ENCODE measurements around the gene SPHKAP.
"Not testable (repeated sequence)": the region's sequence is repeated elsewhere in the genome, so short reads cannot be mapped to it uniquely, and the experiment has no call there.

The SPHKAP gene, protein sequence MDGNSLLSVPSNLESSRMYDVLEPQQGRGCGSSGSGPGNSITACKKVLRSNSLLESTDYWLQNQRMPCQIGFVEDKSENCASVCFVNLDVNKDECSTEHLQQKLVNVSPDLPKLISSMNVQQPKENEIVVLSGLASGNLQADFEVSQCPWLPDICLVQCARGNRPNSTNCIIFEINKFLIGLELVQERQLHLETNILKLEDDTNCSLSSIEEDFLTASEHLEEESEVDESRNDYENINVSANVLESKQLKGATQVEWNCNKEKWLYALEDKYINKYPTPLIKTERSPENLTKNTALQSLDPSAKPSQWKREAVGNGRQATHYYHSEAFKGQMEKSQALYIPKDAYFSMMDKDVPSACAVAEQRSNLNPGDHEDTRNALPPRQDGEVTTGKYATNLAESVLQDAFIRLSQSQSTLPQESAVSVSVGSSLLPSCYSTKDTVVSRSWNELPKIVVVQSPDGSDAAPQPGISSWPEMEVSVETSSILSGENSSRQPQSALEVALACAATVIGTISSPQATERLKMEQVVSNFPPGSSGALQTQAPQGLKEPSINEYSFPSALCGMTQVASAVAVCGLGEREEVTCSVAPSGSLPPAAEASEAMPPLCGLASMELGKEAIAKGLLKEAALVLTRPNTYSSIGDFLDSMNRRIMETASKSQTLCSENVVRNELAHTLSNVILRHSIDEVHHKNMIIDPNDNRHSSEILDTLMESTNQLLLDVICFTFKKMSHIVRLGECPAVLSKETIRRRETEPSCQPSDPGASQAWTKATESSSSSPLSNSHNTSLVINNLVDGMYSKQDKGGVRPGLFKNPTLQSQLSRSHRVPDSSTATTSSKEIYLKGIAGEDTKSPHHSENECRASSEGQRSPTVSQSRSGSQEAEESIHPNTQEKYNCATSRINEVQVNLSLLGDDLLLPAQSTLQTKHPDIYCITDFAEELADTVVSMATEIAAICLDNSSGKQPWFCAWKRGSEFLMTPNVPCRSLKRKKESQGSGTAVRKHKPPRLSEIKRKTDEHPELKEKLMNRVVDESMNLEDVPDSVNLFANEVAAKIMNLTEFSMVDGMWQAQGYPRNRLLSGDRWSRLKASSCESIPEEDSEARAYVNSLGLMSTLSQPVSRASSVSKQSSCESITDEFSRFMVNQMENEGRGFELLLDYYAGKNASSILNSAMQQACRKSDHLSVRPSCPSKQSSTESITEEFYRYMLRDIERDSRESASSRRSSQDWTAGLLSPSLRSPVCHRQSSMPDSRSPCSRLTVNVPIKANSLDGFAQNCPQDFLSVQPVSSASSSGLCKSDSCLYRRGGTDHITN (N-terminal part only)

DNA sequence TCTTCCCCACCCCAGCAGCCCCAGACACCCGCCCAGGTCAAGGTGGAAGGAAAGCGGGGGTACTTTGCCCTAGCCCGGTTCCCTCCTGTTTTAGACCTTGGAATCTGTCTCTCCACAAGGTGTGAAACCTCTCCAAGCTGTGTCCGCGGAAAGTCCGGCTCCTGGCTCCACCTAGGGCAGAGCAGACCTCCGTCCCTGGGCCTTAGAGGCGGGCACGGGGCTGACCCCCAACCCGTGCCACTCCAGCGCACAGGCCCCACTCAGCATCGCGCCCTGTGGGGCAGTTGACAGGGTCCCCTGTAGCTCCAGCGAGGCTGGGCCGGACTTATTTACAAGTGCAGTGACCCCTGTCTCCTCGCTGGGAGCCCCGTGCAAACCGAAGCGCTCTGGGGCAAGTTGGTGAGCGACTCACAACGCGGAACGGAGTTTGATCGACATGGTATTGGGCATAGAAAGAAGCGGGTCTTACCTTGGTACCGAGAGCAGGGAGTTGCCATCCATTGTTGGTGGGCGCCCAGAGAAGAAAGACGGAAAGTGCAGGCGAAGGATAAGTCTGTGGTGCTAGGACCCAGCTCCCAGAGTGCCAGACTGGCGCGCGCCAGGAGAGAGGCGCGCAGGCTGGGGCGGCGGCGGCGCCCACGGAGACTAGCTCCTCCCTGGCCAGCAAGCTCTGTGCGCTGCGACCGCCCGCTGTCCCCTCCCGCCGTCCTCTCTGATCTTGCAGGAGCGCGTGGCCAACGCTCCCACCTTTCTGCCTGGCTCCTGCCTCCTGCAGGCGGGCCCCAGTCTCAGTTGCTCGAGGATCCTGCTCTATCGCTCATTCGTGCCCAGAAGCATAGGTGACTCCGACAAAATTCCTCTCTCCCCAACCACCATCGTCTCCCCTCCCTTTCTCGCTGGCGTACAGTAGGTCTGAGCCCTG, at the start of gene SPHKAP:
TSS of gene SPHKAP (minus strand) at position 590 of the 922 bp plus-strand sequence. CDS start at position 501, 89 bp downstream.
- no peak for DNase-seq

- no peak for DNase-seq
Measured at GRCh38 chr2:228227466-228227865, 46.0 kb upstream of the SPHKAP start.

GRCh38 chr2:228224410-228224809, 42.9 kb upstream of the SPHKAP start:
- no peak for DNase-seq

DNA sequence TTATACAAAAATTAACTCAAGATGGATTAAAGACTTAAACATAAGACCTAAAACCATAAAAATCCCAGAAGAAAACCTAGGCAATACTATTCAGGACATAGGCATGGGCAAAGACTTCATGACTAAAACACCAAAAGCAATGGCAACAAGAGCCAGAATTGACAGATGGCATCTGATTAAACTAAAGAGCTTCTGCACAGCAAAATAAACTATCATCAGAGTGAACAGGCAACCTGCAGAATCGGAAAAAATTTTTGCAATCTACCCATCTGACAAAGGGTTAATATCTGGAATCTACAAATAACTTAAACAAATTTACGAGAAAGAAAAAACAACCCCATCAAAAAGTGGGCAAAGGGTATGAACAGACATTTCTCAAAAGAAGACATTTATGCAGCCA, 37.1 kb upstream of the SPHKAP start:
- not testable (repeated sequence) for DNase-seq

GRCh38 chr2:228197504-228197903, 16.0 kb upstream of the SPHKAP start:
- no peak for DNase-seq

GRCh38 chr2:228180181-228181097, 1.0 kb downstream of the SPHKAP start:
- DNase-seq, result no peak

DNA sequence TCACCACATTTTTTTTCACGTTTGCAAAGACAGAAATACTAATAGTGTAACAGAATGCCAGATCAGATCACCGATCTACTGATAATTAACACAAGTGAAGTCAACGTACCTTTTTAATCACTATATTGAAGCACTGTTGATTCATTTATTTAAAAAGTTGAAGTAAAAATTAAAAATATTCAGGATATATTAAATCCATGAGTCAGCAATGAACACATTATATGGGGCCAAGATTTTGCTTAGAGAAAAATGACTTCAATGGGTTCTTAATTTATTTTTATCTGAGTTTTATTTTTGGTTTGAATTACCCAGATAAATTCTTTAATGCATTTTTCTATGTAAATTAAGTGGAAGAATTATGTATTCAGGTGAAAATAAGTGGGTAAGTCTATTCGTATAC, 14.2 kb downstream of the SPHKAP start:
- no peak for DNase-seq

DNA sequence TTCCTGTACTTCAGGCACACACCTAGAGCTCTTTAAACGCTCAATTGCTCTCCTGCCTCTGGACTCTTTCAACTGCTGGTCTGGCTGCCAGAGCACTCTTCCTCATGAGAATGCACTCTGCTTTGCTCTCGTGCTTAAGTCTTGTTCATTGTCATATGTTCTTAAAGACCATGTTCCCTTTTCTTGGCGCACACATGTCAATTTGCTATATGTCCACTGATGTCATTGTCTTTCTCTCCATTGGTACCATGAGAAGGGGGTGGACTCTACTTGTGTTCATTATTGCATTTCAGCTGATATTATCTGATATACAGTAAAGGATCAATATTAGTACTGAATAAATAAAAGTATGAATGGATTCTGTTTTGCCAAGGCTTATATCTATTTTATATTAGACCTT, 16.8 kb downstream of the SPHKAP start:
- no peak for DNase-seq

DNA sequence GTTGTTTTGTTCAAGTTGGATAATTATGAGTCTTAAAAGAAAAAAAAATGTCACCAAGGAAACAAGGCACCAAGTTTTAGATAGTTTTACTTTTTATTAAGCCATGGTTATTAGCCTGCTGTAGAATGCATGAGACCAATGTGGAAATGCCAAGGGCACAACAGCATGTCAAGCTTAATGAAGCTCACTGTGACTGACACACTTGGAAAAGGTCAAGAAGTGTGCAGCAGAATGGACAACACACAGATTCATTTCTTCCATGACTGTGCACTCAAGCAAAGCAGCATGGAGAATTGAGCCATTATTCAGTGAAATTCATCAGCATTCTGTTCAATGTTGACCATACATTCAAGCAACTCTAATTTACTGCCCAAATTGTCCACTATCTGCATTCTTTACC, 23.6 kb downstream of the SPHKAP start:
- DNase-seq, result no peak

GRCh38 chr2:228144961-228145360, 36.5 kb downstream of the SPHKAP start:
- no peak for DNase-seq

DNA sequence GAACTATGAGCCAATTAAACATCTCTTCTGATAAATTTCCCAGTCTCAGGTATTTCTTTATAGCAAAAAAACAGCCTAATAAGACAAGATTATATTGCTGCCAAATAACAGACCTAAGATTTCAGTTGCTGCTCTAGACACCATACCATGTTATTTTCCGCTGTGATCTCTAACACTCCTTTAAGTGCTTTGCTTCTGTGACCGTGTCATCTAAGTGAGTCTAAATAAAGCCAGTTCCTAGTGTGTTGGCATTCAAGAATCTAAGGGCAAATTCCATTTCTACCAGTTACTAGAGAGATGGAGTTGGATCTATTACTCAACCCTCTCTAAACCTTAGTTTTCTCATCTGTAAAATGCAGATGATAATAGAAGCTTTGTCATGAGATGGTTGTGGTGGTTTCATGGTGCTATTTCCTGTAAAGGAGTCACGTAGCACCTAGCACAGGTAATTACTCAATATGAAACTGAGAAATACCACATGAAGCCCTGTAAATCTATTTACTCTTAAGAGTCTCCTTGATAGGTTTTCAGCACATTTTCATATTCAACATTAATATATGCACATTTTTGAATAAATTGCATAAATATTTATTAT, 40.5 kb downstream of the SPHKAP start:
- DNase-seq, result no peak

DNA sequence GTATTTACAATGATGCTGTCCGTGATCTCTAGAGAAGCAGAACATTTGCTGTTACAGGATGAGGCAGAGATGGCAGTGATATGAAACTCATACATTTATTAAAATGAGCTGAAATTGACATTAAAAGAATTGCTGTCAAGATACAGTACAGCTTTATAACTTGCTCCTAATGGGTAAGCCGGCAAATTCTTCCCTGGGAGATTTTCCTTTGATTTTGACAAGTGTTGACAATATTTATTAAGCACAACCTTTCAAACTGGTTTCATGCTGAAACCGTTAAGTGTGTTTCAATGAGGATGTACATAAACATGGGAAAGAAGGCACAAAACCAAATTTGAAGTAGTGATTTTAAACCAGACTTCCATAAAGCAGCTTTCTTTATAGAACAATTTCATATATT, 45.5 kb downstream of the SPHKAP start:
- no peak for DNase-seq

GRCh38 chr2:228135300-228135699, 46.2 kb downstream of the SPHKAP start:
- DNase-seq, result no peak

DNA sequence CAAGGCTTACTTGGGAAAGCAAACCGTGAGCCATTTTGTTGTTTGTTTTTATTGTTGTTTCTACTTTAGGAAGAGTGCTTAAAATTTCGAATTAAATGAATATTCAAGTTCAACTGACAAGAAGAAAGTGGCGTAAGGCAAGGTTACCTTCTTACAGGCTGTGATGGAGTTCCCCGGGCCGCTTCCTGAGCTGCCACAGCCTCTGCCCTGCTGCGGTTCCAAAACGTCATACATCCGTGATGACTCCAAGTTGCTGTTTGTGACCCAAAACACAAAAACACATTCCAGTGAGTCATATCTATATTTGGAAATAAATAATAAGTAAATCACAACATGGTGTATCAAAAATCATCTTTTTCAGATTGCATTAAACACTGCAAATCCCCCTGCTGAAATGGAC, 49.7 kb downstream of the SPHKAP start:
- DNase-seq, result no peak

DNA sequence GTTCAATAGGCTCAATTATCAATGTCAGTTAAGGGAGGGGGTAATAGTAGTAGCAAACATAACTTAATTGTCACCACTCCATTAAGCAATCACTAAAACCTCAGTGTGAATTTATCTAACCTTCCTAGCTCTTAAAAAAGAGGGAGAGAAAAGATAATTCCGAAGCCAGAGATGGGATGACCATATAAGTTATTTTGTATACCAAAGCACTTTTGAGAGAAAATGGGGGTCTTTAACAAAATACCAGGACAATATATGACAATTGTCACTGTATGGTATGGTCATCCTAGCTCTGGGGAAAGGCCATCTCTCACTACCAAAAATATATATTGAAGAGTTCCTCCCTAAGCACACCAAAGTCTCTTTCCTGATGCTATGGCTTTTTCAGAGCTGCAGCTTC, 55.1 kb downstream of the SPHKAP start:
- DNase-seq, result no peak

DNA sequence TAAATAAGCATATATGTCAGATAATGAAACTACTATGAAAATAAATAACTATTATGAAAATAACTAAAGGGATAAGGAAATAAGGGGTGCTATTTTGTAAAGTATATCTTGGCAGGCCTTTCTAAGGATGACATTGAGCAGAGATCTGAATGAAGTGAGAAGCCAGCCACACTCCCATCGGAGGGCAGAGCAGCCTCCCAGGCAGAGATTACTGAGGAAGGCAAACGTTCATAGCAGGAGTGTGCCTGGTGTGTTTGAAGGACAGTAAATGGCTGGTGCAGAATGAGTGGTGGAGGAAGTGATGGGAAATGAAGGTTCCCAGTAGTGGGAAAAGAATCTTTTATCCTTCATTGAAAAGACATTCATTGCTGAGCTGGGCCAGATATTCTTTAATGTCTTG, 62.5 kb downstream of the SPHKAP start:
- DNase-seq, result no peak

- DNase-seq, result no peak
Measured at GRCh38 chr2:228107846-228108245, 73.6 kb downstream of the SPHKAP start.

DNA sequence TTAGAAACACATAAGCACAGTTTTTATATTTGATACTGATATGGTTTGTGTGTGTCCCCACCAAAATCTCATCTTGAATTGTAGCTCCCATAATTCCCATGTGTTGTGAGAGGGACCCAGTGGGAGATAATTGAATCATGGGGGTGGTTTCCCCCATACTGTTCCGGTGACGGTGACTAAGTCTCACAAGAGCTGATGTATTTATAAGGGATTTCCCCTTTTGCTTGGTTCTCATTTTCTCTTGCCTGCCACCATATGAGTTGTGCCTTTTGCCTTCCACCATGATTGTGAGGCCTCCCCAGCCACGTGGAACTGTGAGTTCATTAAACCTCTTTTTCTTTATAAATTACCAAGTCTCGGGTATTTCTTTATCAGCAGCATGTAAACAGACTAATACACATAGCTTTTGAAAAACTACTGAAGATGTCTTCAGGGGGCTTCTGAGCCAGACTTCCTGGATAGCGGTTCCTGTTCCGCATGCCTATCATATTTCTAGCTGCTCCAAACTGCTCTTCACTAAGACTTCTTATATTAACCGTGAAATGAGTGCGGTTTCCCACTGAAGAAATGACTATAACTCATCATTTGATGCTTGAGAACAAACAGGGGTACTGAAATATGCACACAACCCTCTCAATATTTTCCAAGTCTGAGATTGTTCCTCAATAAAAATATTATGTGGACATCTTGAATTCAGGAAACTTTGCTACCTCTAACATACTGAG, 75.8 kb downstream of the SPHKAP start:
- DNase-seq, result no peak

GRCh38 chr2:228104215-228104614, 77.3 kb downstream of the SPHKAP start:
- DNase-seq, result no peak

DNA sequence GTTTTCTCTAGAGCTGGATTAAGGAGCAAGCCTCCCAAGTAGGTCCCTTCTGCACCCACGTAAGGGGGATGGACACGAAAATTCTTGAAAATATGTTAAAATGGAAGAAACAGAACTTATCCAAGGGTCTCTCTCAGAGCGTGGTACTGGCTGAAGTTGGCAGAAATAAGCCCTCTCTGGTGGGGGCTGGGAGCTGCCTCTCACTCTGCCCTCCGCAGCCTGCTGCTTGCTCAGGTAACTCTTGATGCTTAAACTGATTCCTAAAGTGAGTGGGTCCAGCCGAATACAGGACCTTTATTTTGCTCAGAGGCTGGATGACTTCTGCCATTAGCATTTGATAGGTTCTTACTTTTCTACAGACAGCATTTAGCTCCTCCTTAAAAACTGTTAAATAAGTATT, 78.1 kb downstream of the SPHKAP start:
- no peak for DNase-seq

Data from GOT3 (cell line).